Endodermal cell (in vitro differentiated cells): ENCODE measurements around the gene BOC. TPM values are rescaled to one million over a fixed set of nuclear protein-coding genes. Genes with fewer than 3 reads are reported as not detected.

ENCODE experiments used
- DNase-seq: peaks from one replicate; pipeline ENCODE4 v3.0.0-alpha.2; 2017
- H3K27ac ChIP-seq: 2 replicates; pipeline ENCODE4 v1.5.1; 2013; ENCODE audit warnings: mild to moderate bottlenecking, low read depth, low read length, moderate library complexity
- H3K27me3 ChIP-seq: 2 replicates; pipeline ENCODE4 v1.6.1; 2013; ENCODE audit warnings: mild to moderate bottlenecking, low read length, moderate library complexity; ENCODE audit not compliant: insufficient read depth, control insufficient read depth, poor library complexity, severe bottlenecking
- H3K36me3 ChIP-seq: 2 replicates; pipeline ENCODE4 v1.7.0; 2013; ENCODE audit warnings: mild to moderate bottlenecking, low read length, moderate library complexity; ENCODE audit not compliant: control insufficient read depth, insufficient read depth
- H3K4me1 ChIP-seq: one replicate; pipeline ENCODE4 v1.7.0; 2013; ENCODE audit warnings: low read length; ENCODE audit not compliant: control insufficient read depth, insufficient read depth
- H3K4me3 ChIP-seq: 2 replicates; pipeline ENCODE4 v1.5.1; 2013; ENCODE audit warnings: mild to moderate bottlenecking, low read length, moderate library complexity
- H3K9ac ChIP-seq: 2 replicates; pipeline ENCODE4 v1.6.1; 2013; ENCODE audit warnings: mild to moderate bottlenecking, low read length, moderate library complexity; ENCODE audit not compliant: poor library complexity, severe bottlenecking; ENCODE audit errors: extremely low read depth
- H3K9me3 ChIP-seq: 2 replicates; pipeline ENCODE4 v1.6.1; 2013; ENCODE audit warnings: mild to moderate bottlenecking, low read length, moderate library complexity; ENCODE audit not compliant: control insufficient read depth
- H3K27ac Mint-ChIP-seq: 2 replicates; pipeline ENCODE4 v1.8.0; 2020; ENCODE audit warnings: mixed read lengths
- H3K27me3 Mint-ChIP-seq: 2 replicates; pipeline ENCODE4 v1.8.0; 2021; ENCODE audit warnings: mild to moderate bottlenecking, mixed read lengths; ENCODE audit not compliant: insufficient read depth
- H3K36me3 Mint-ChIP-seq: 2 replicates; pipeline ENCODE4 v1.8.0; 2020; ENCODE audit warnings: low read depth, mixed read lengths
- H3K4me1 Mint-ChIP-seq: 2 replicates; pipeline ENCODE4 v1.8.0; 2020; ENCODE audit warnings: mixed read lengths
- H3K4me3 Mint-ChIP-seq: 2 replicates; pipeline ENCODE4 v1.8.0; 2020; ENCODE audit warnings: mild to moderate bottlenecking, moderate library complexity, mixed read lengths
- H3K9me3 Mint-ChIP-seq: 2 replicates; pipeline ENCODE4 v1.8.0; 2020; ENCODE audit warnings: mild to moderate bottlenecking, mixed read lengths
- CTCF ChIP-seq: fragments of 200-600 bp; sonication (generic); conservative IDR thresholded peaks from 2 replicates; pipeline ENCODE4 v1.5.0; 2021; ENCODE audit warnings: antibody characterized with exemption, mild to moderate bottlenecking
- WGBS, 2 experiments: methylation state at CpG; one replicate each; pipeline versions ENCODE4 v1.1.5 to v1.1.7; 2013; ENCODE audit warnings: missing lambda C conversion rate in 2 of 2, mixed read lengths in 1 of 2; ENCODE audit not compliant: insufficient coverage in 1 of 2, insufficient read length in 1 of 2; 5-methylcytosine and 5-hydroxymethylcytosine counted together
- total RNA-seq, 2 donors: library from RNA; stranded (reverse); fragmentation: NEBNext Ultra II Directional in 1 of 2; extraction: Animal tissue kit (Norgen Biotek cat#: 25700) in 1 of 2; gene quantifications; 2 replicates in 1 of 2; 3 replicates in 1 of 2; pipeline ENCODE4 v1.2.1, GENCODE V29; 2021

Gene BOC
- total RNA-seq, 2 donors from 2014 or later, result 9.8 to 12.3 TPM

GRCh38 chr3:113216393-113216792 lies 5.0 kb downstream of the BOC start:
- no peaks in the 10 kb centered on the region for H3K4me1 ChIP-seq
- Mint-ChIP-seq H3K9me3 (no peaks in the 10 kb centered on the region), H3K36me3 (peaks cover 6% of the 10 kb centered on the region), H3K27ac (no peak overlapping the region), H3K27me3 (peaks cover 49% of the 10 kb centered on the region), H3K4me3 (no peak overlapping the region), H3K4me1 (peaks cover 13% of the 10 kb centered on the region)
- no peak overlapping the region for H3K9ac ChIP-seq
- no peak for TF ChIP-seq CTCF
- H3K4me3 ChIP-seq, result no peak overlapping the region
- H3K27ac ChIP-seq, result no peak overlapping the region
- 94 to 97% methylated on average over 4 to 5 of the region's 5 CpGs for WGBS, 2 experiments
- H3K27me3 ChIP-seq, result peaks cover 48% of the 10 kb centered on the region
- DNase-seq, result no peak
- no peaks in the 10 kb centered on the region for H3K36me3 ChIP-seq
- no peaks in the 10 kb centered on the region for H3K9me3 ChIP-seq

- H3K27me3 Mint-ChIP-seq, result peaks cover 39% of the 10 kb centered on the region
- no peak for TF ChIP-seq CTCF
- H3K9me3 Mint-ChIP-seq, result no peaks in the 10 kb centered on the region
- no peak overlapping the region for H3K4me3 Mint-ChIP-seq
- Histone ChIP-seq H3K27ac (no peak overlapping the region), H3K27me3 (peaks cover 37% of the 10 kb centered on the region), H3K4me3 (no peak overlapping the region), H3K9me3 (no peaks in the 10 kb centered on the region), H3K9ac (no peak overlapping the region), H3K36me3 (no peaks in the 10 kb centered on the region), H3K4me1 (peaks cover 6% of the 10 kb centered on the region)
- peaks cover 21% of the 10 kb centered on the region for H3K4me1 Mint-ChIP-seq
- DNase-seq, result no peak
- 90 to 92% methylated on average over 4 to 10 of the region's 10 CpGs for WGBS, 2 experiments
- H3K27ac Mint-ChIP-seq, result no peak overlapping the region
- peaks cover 6% of the 10 kb centered on the region for H3K36me3 Mint-ChIP-seq
Observed at GRCh38 chr3:113218011-113218680, 6.8 kb downstream of the BOC start.

GRCh38 chr3:113218681-113219045 lies 7.3 kb downstream of the BOC start:
- no peak for TF ChIP-seq CTCF
- Histone ChIP-seq H3K27ac (no peak overlapping the region), H3K36me3 (no peaks in the 10 kb centered on the region), H3K9ac (no peak overlapping the region), H3K27me3 (peaks cover 31% of the 10 kb centered on the region), H3K4me3 (no peak overlapping the region), H3K4me1 (peaks cover 6% of the 10 kb centered on the region), H3K9me3 (no peaks in the 10 kb centered on the region)
- DNase-seq, result no peak
- 97% methylated on average over 1 of the region's 1 CpG; no CpG with 5 or more reads in 1 of the 2 experiments for WGBS, 2 experiments
- Mint-ChIP-seq H3K9me3 (no peaks in the 10 kb centered on the region), H3K4me1 (peaks cover 26% of the 10 kb centered on the region), H3K36me3 (peaks cover 6% of the 10 kb centered on the region), H3K27ac (no peak overlapping the region), H3K27me3 (peaks cover 34% of the 10 kb centered on the region), H3K4me3 (no peak overlapping the region)
